ENCODE results near the gene UBL4B. TPM values are rescaled to one million over a fixed set of nuclear protein-coding genes. Genes with fewer than 3 reads are reported as not detected.

Gene UBL4B
- total and polyA plus RNA-seq, 2 donors (not counting 3 experiments of a cell fraction or from before 2014, with no cell fraction given), result not detected

DNA sequence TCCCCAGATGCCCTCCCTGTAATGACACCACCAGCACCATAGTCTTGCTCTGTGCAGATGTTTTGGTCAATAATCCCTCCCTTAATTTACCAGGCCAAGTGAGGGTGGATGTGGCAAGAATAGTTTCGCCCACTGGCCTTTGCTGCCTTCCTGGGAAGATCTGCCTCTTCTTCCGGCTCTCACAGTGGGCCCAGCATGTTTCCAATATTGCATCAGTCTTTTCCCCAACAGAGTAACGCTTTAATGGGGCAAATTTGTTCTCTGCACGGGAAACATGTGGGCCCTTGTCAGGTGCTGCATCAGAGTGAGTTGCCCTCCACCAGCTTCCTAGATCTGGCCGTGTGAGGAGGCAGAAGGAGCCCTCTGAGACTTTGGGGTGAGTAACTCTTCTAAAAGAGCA is 29.8 kb upstream of the UBL4B start:
- Histone ChIP-seq H3K79me2 (ENCODE audit: control insufficient read depth, insufficient read depth, low read length) (no peaks in the 10 kb centered on the region), H3K27me3 (ENCODE audit: control insufficient read depth in 2 of 2, insufficient read depth in 2 of 2, low read length in 2 of 2) (peaks cover 60 to 62% of the 10 kb centered on the region in 2 experiments), H2AFZ (ENCODE audit: low read depth, low read length) (no peak overlapping the region), H3K4me1 (ENCODE audit: control insufficient read depth, extremely low read depth, insufficient read depth, low read length) (peaks cover 6% of the 10 kb centered on the region), H3K36me3 (ENCODE audit: control insufficient read depth in 2 of 2, extremely low read depth in 1 of 2, insufficient read depth in 2 of 2, low read length in 2 of 2) (no peaks in the 10 kb centered on the region), H3K9me1 (replicated peaks; ENCODE audit: control insufficient read depth, extremely low read depth, insufficient read depth, low read length) (no peaks in the 10 kb centered on the region), H4K20me1 (replicated peaks; ENCODE audit: control insufficient read depth, extremely low read depth, insufficient read depth, low read length) (no peaks in the 10 kb centered on the region), H3K4me3 (replicated peaks in 1 of 3; ENCODE audit: insufficient read depth in 1 of 3, low read depth in 1 of 3, low read length in 3 of 3) (no peak overlapping the region), H3K9me3 (replicated peaks; ENCODE audit: control insufficient read depth, insufficient read depth, low read length) (no peaks in the 10 kb centered on the region), H3K27ac (ENCODE audit: insufficient read depth, low read depth, low read length) (no peak overlapping the region), H3K9ac (replicated peaks; ENCODE audit: extremely low read depth, insufficient read depth, low read length) (no peak overlapping the region), H3K4me2 (ENCODE audit: insufficient read depth, low read length) (no peak overlapping the region)
- POLR2A ChIA-PET, result no interaction called here
- DNase-seq (ENCODE audit: low read depth, low spot score) (no peak), FAIRE-seq (no peak)
- no peak for TF ChIP-seq GATA2 (IDR thresholded peaks at IDR 0.05; ENCODE audit: insufficient read depth, insufficient read length, low read depth, low read length)
- TF ChIP-seq POLR2A (IDR thresholded peaks at IDR 0.05; ENCODE audit: low read depth, low read length), result no peak
- TF ChIP-seq POLR2AphosphoS5 (IDR thresholded peaks at IDR 0.05; ENCODE audit: insufficient read depth, low read depth, low read length), result no peak
- TF ChIP-seq, protein P1, sequence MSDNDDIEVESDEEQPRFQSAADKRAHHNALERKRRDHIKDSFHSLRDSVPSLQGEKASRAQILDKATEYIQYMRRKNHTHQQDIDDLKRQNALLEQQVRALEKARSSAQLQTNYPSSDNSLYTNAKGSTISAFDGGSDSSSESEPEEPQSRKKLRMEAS (IDR thresholded peaks at IDR 0.05; ENCODE audit: insufficient read depth, insufficient read length), result no peak
- no peak for TF ChIP-seq EZH2 (IDR thresholded peaks at IDR 0.05; ENCODE audit: borderline replicate concordance, low read depth, low read length, severe bottlenecking)
- no peak for TF ChIP-seq FOS (IDR thresholded peaks at IDR 0.05; ENCODE audit: borderline replicate concordance, insufficient read depth, low read length)
- no peak for TF ChIP-seq MYC (IDR thresholded peaks at IDR 0.05; ENCODE audit: low read depth, low read length)
- TF ChIP-seq, protein P2, sequence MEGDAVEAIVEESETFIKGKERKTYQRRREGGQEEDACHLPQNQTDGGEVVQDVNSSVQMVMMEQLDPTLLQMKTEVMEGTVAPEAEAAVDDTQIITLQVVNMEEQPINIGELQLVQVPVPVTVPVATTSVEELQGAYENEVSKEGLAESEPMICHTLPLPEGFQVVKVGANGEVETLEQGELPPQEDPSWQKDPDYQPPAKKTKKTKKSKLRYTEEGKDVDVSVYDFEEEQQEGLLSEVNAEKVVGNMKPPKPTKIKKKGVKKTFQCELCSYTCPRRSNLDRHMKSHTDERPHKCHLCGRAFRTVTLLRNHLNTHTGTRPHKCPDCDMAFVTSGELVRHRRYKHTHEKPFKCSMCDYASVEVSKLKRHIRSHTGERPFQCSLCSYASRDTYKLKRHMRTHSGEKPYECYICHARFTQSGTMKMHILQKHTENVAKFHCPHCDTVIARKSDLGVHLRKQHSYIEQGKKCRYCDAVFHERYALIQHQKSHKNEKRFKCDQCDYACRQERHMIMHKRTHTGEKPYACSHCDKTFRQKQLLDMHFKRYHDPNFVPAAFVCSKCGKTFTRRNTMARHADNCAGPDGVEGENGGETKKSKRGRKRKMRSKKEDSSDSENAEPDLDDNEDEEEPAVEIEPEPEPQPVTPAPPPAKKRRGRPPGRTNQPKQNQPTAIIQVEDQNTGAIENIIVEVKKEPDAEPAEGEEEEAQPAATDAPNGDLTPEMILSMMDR (IDR thresholded peaks at IDR 0.05; ENCODE audit: extremely low read depth in 1 of 2, insufficient read depth in 1 of 2, low read depth in 1 of 2, low read length in 2 of 2), result no peak
- no peak for TF ChIP-seq JUN (IDR thresholded peaks at IDR 0.05; ENCODE audit: borderline replicate concordance, insufficient read depth, insufficient read length, low read depth)
- CTCF ChIA-PET, result interaction anchor here (1.5 to 2.1 kb wide), 7 partner anchors 9 to 378 kb away, joined by 4 to 15 read pairs (median 6); partner anchors contain the start of gene ALX3
- dilution Hi-C loops (cut with MboI; ENCODE audit: extremely low pct_ligation_motif_present, low sequenced_read_pairs), result no loop called here
- no TSS peak for BruUV-seq (replicated peaks)
- intact Hi-C loops (cut with micrococcal nuclease), result no loop called here

Data from endothelial cell of umbilical vein (primary cell).